Common myeloid progenitor, CD34-positive (primary cell): ENCODE measurements around the gene LPP.

Source experiments
- CTCF ChIA-PET: fragments of 350-600 bp; sonication (Branson Sonifier 250); formaldehyde crosslinking; loops from one replicate; lab custom pipeline; 2021; ENCODE audit warnings: antibody characterized with exemption; lab: Charles Lee
- POLR2A ChIA-PET: fragments of 350-600 bp; sonication (Branson Sonifier 250); formaldehyde crosslinking; loops from one replicate; lab custom pipeline; 2021; ENCODE audit warnings: antibody characterized with exemption; lab: Charles Lee
- DNase-seq, 3 donors: peaks; one replicate each; pipeline versions ENCODE4 v3.0.0 to v3.0.0-alpha.2; 2013
- H3K27ac ChIP-seq, 2 experiments: 1 replicate in 1 of 2; 2 replicates in 1 of 2; pipeline ENCODE4 v1.7.0; 2013; ENCODE audit warnings: inconsistent platforms in 2 of 2, low read length in 2 of 2, mild to moderate bottlenecking in 2 of 2, low read depth in 1 of 2, moderate library complexity in 1 of 2; ENCODE audit not compliant: severe bottlenecking in 2 of 2, insufficient read depth in 1 of 2, poor library complexity in 1 of 2
- H3K27me3 ChIP-seq, 5 experiments: replicated peaks in 2 of 5; 1 replicate in 3 of 5; 2 replicates in 2 of 5; pipeline versions ENCODE4 v1.6.1 to v1.7.0; 2013; ENCODE audit warnings: low read length in 4 of 5, mild to moderate bottlenecking in 2 of 5, moderate library complexity in 2 of 5, inconsistent platforms in 1 of 5; ENCODE audit not compliant: insufficient read depth in 5 of 5, control insufficient read depth in 4 of 5
- H3K36me3 ChIP-seq, 4 experiments: 1 replicate in 2 of 4; 2 replicates in 2 of 4; pipeline versions ENCODE4 v1.6.1 to v1.7.0; 2013; ENCODE audit warnings: low read length in 3 of 4, control low read depth in 1 of 4, mild to moderate bottlenecking in 1 of 4; ENCODE audit not compliant: control insufficient read depth in 4 of 4, insufficient read depth in 4 of 4
- H3K4me1 ChIP-seq, 4 experiments: 1 replicate in 3 of 4; 2 replicates in 1 of 4; pipeline versions ENCODE4 v1.6.1 to v1.7.1; 2013; ENCODE audit warnings: low read length in 3 of 4, mild to moderate bottlenecking in 3 of 4, control low read depth in 1 of 4, inconsistent platforms in 1 of 4, moderate library complexity in 1 of 4; ENCODE audit not compliant: control insufficient read depth in 4 of 4, insufficient read depth in 4 of 4; ENCODE audit errors: control extremely low read depth in 1 of 4
- H3K4me3 ChIP-seq, 7 experiments: 1 replicate in 4 of 7; 2 replicates in 3 of 7; pipeline versions ENCODE4 v1.5.1 to v1.7.0; 2013; ENCODE audit warnings: mild to moderate bottlenecking in 7 of 7, low read length in 6 of 7, moderate library complexity in 6 of 7, inconsistent platforms in 2 of 7, low read depth in 2 of 7, control low read depth in 1 of 7; ENCODE audit not compliant: insufficient read depth in 4 of 7, control insufficient read depth in 1 of 7; ENCODE audit errors: extremely low read depth in 1 of 7
- H3K9me3 ChIP-seq, 5 experiments: 1 replicate in 4 of 5; 2 replicates in 1 of 5; pipeline versions ENCODE4 v1.6.1 to v1.7.1; 2013; ENCODE audit warnings: low read length in 4 of 5, mild to moderate bottlenecking in 2 of 5, inconsistent platforms in 1 of 5, low read depth in 1 of 5, moderate library complexity in 1 of 5; ENCODE audit not compliant: control insufficient read depth in 4 of 5, insufficient read depth in 2 of 5; ENCODE audit errors: control extremely low read depth in 1 of 5
- WGBS: methylation state at CpG from one replicate; pipeline ENCODE4 v1.1.5; 2013; ENCODE audit not compliant: insufficient coverage; 5-methylcytosine and 5-hydroxymethylcytosine counted together

LPP gene

GRCh38 chr3:188272481-188273372 is 118.8 kb downstream of the LPP start:
- H3K36me3 ChIP-seq = no peaks in the 10 kb centered on the region
- peaks cover 0 to 18% (median 4%) of the 10 kb centered on the region in 4 experiments for H3K4me1 ChIP-seq
- ChIA-PET POLR2A (no interaction called here), CTCF (no interaction called here)
- H3K27me3 ChIP-seq = no peaks in the 10 kb centered on the region
- no peaks in the 10 kb centered on the region for H3K9me3 ChIP-seq
- WGBS = 100% methylated on average over 4 of the region's 12 CpGs
- no peak overlapping the region for H3K27ac ChIP-seq
- peak in 2 of 3 donors; percentile 36 to 45 for DNase-seq
- H3K4me3 ChIP-seq = no peak overlapping the region

- Histone ChIP-seq H3K27ac (no peak overlapping the region), H3K36me3 (no peaks in the 10 kb centered on the region), H3K4me1 (peaks cover 0 to 18% (median 4%) of the 10 kb centered on the region in 4 experiments), H3K9me3 (no peaks in the 10 kb centered on the region), H3K4me3 (no peak overlapping the region), H3K27me3 (no peaks in the 10 kb centered on the region)
- ChIA-PET CTCF (interaction anchor here (1.5 kb wide), 1 partner anchor 10 kb away, joined by 4 read pairs; no protein-coding TSS in a partner anchor), POLR2A (no interaction called here)
- DNase-seq = no peak
- 100% methylated on average over 1 of the region's 4 CpGs for WGBS
Measured at GRCh38 chr3:188274249-188274915, 120.4 kb downstream of the LPP start.

GRCh38 chr3:188276375-188276774 is 122.4 kb downstream of the LPP start:
- Histone ChIP-seq H3K9me3 (no peaks in the 10 kb centered on the region), H3K27me3 (no peaks in the 10 kb centered on the region), H3K4me3 (no peak overlapping the region), H3K27ac (no peak overlapping the region), H3K36me3 (no peaks in the 10 kb centered on the region), H3K4me1 (peaks cover 0 to 7% (median 4%) of the 10 kb centered on the region in 4 experiments)
- DNase-seq = no peak
- 100% methylated on average over 2 of the region's 3 CpGs for WGBS
- ChIA-PET CTCF (no interaction called here), POLR2A (no interaction called here)

- 97% methylated on average over 3 of the region's 6 CpGs for WGBS
- Histone ChIP-seq H3K36me3 (no peaks in the 10 kb centered on the region), H3K4me1 (no peaks in the 10 kb centered on the region), H3K27ac (no peak overlapping the region), H3K27me3 (no peaks in the 10 kb centered on the region), H3K9me3 (no peaks in the 10 kb centered on the region), H3K4me3 (no peak overlapping the region)
- CTCF ChIA-PET = interaction anchor here (1.0 kb wide), 1 partner anchor 24 kb away, joined by 3 read pairs; no protein-coding TSS in a partner anchor
- no peak for DNase-seq
- POLR2A ChIA-PET = interaction anchor here (0.9 kb wide), 1 partner anchor 538 kb away, joined by 3 read pairs; no protein-coding TSS in a partner anchor
Measured at GRCh38 chr3:188278717-188279324, 124.9 kb downstream of the LPP start.

DNA sequence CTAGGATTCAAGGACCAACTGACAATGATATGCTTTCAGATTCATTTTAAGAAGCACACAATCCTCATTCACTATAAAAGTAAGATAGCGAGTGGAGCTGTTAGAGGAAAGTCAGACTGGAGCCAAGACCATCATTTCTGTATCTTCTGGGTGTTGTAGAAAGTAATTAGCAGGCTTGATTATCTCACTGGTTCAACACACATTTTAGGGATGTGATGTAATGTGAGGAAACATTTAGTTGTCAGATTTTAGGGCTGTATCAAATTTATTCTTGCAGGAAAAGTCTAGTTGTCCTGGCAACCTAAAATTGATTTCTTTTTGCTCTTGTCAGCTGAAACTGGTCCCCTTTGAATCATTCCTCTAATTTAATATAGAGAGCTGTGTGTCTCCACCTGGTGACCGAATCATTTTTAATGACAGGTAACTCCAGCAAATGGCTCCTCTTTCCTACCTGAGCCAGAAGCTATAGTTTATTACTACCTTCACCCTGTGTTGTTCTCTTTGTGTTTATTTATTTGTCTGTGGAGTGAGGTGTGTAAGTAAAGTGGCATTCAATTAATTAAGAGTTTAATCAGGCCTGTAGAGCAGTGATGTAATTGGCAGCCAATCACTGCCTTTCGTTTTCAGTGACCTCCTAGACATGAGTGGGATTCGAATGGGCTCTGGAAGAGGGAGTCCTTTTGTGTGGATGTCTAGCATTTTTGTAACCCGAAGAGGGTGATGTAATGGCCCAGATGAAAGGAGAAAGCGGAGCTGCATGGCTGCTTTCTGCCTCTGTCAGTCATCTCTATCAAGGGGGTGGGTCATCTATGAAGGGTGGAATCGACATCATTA is 125.8 kb downstream of the LPP start:
- no peak overlapping the region for H3K27ac ChIP-seq
- H3K27me3 ChIP-seq = no peaks in the 10 kb centered on the region
- no peak overlapping the region for H3K4me3 ChIP-seq
- ChIA-PET CTCF (interaction anchor here (1.5 kb wide), 1 partner anchor 21 kb away, joined by 3 read pairs; no protein-coding TSS in a partner anchor), POLR2A (interaction anchor here (0.9 kb wide), 1 partner anchor 539 kb away, joined by 3 read pairs; no protein-coding TSS in a partner anchor)
- H3K36me3 ChIP-seq = no peaks in the 10 kb centered on the region
- DNase-seq = no peak
- no peaks in the 10 kb centered on the region for H3K9me3 ChIP-seq
- WGBS = 97% methylated on average over 3 of the region's 7 CpGs
- H3K4me1 ChIP-seq = no peaks in the 10 kb centered on the region

- no peaks in the 10 kb centered on the region for H3K4me1 ChIP-seq
- CTCF ChIA-PET = interaction anchor here (0.6 to 1.5 kb wide), 2 partner anchors 20 to 29 kb away, joined by 3 to 4 read pairs; no protein-coding TSS in a partner anchor
- no peaks in the 10 kb centered on the region for H3K27me3 ChIP-seq
- peak in 1 of 3 donors; percentile 16 for DNase-seq
- POLR2A ChIA-PET = no interaction called here
- H3K27ac ChIP-seq = no peak overlapping the region
- H3K9me3 ChIP-seq = no peaks in the 10 kb centered on the region
- H3K4me3 ChIP-seq = no peak overlapping the region
- 82% methylated on average over 4 of the region's 5 CpGs for WGBS
- no peaks in the 10 kb centered on the region for H3K36me3 ChIP-seq
Measured at GRCh38 chr3:188280627-188281026, 126.7 kb downstream of the LPP start.
